GM23338 (cell line): ENCODE data around the gene C15orf40.

ENCODE experiments used
- CREB1 ChIP-seq: fragments of 250-450 bp; sonication (Bioruptor Pico); IDR thresholded peaks from 2 replicates; pipeline ENCODE4 v1.5.0; 2020; ENCODE audit warnings: low read depth, mild to moderate bottlenecking, moderate library complexity
- CTCF ChIP-seq, 2 experiments: fragments of 200-600 bp in 1 of 2; sonication (generic) in 1 of 2; conservative IDR thresholded peaks; 2 replicates each; pipeline versions ENCODE4 v1.5.1 to v1.6.1; 2016 to 2017; ENCODE audit warnings: antibody characterized with exemption in 2 of 2, low read depth in 2 of 2, mild to moderate bottlenecking in 2 of 2, moderate library complexity in 1 of 2
- EZH2 ChIP-seq: fragments of 200-600 bp; sonication (generic); IDR thresholded peaks from one replicate; pipeline ENCODE4 v1.8.0; 2017; ENCODE audit warnings: antibody characterized with exemption, mild to moderate bottlenecking, low read depth; ENCODE audit not compliant: unreplicated experiment
- EZH2phosphoT487 ChIP-seq: fragments of 200-600 bp; sonication (generic); IDR thresholded peaks from one replicate; pipeline ENCODE4 v1.8.1; 2018; ENCODE audit warnings: antibody characterized with exemption; ENCODE audit not compliant: unreplicated experiment
- JUNB ChIP-seq: IDR thresholded peaks from one replicate; pipeline ENCODE4 v1.6.1; 2016; ENCODE audit warnings: antibody characterized with exemption; ENCODE audit not compliant: unreplicated experiment
- POLR2AphosphoS5 ChIP-seq: IDR thresholded peaks from 2 replicates; pipeline ENCODE4 v1.6.1; 2016; ENCODE audit warnings: antibody characterized with exemption, low read depth
- REST ChIP-seq: IDR thresholded peaks from one replicate; pipeline ENCODE4 v1.6.1; 2018; ENCODE audit warnings: antibody characterized with exemption; ENCODE audit not compliant: unreplicated experiment
- ZNF462 ChIP-seq: fragments of 250-450 bp; sonication (Bioruptor Pico); IDR thresholded peaks from 2 replicates; pipeline ENCODE4 v1.5.0; 2020; ENCODE audit warnings: mild to moderate bottlenecking, moderate library complexity

GRCh38 chr15:82942691-82943090 is 68.7 kb downstream of the C15orf40 start:
- TF ChIP-seq EZH2 (no peak), ZNF462 (no peak), CTCF (conservative IDR thresholded peaks at IDR 0.05; ENCODE audit: low read depth in 2 of 2) (no peak), EZH2phosphoT487 (no peak), POLR2AphosphoS5 (no peak), CREB1 (CRISPR knock-in tag) (no peak), JUNB (no peak), REST (no peak)
